H4 (cell line): ENCODE measurements around the gene CCDC107. TPM values are rescaled to one million over a fixed set of nuclear protein-coding genes. Genes with fewer than 3 reads are reported as not detected.

Source experiments
- DNase-seq: peaks from one replicate; pipeline ENCODE4 v3.0.0-alpha.2; 2015; ENCODE audit warnings: low spot score
- total RNA-seq: library from RNA; depleted of rRNA; stranded (reverse); fragments of >200 nt; shearing (Covaris generic); gene quantifications from 2 replicates; pipeline ENCODE4 v1.2.3, GENCODE V29; 2014; rRNA removed

Gene CCDC107
- total RNA-seq, 1 experiment from 2014 or later, result 7.9 TPM

- no peak for DNase-seq
Measured at GRCh38 chr9:35702696-35703095, 44.6 kb downstream of the CCDC107 start.

GRCh38 chr9:35703906-35704672 is 46.0 kb downstream of the CCDC107 start:
- no peak for DNase-seq

GRCh38 chr9:35705372-35705771 is 47.3 kb downstream of the CCDC107 start:
- no peak for DNase-seq

GRCh38 chr9:35705836-35706430 is 47.8 kb downstream of the CCDC107 start:
- no peak for DNase-seq

- no peak for DNase-seq
Measured at GRCh38 chr9:35706951-35707350, 48.9 kb downstream of the CCDC107 start.

GRCh38 chr9:35708146-35708545 is 50.1 kb downstream of the CCDC107 start:
- no peak for DNase-seq

- DNase-seq, result no peak
Measured at GRCh38 chr9:35710818-35711500, 52.9 kb downstream of the CCDC107 start.

Other genes starting within 250 kb of the CCDC107 start
- 6.2 and 8.7 TPM in 2 replicates for gene RUSC2, start 168.2 kb upstream of the CCDC107 start, total RNA-seq
- 5.4 and 8.0 TPM in 2 replicates for gene TESK1, start 53.0 kb upstream of the CCDC107 start, total RNA-seq
- 0.53 and 1.2 TPM in 2 replicates for gene CD72, start 39.9 kb upstream of the CCDC107 start, total RNA-seq
- not detected in 2 replicates for gene SIT1, start 7.4 kb upstream of the CCDC107 start, total RNA-seq
- gene RMRP, start 273 bp upstream of the CCDC107 start, total RNA-seq, result 4,639 and 15,849 TPM in 2 replicates
- 16.9 and 44.9 TPM in 2 replicates for gene ARHGEF39, start 6.9 kb downstream of the CCDC107 start, total RNA-seq
- 1.3 and 2.1 TPM in 2 replicates for gene CA9, start 15.6 kb downstream of the CCDC107 start, total RNA-seq
- 2.7 and 3.9 TPM in 2 replicates for gene TPM2, start 31.6 kb downstream of the CCDC107 start, total RNA-seq
- 71.2 and 95.8 TPM in 2 replicates for gene TLN1, start 73.9 kb downstream of the CCDC107 start, total RNA-seq
- 115 and 121 TPM in 2 replicates for gene CREB3, start 74.4 kb downstream of the CCDC107 start, total RNA-seq
- 16.9 and 21.5 TPM in 2 replicates for gene GBA2, start 90.9 kb downstream of the CCDC107 start, total RNA-seq
- gene RGP1, start 91.0 kb downstream of the CCDC107 start, total RNA-seq, result 16.4 and 18.6 TPM in 2 replicates
- gene MSMP, start 96.0 kb downstream of the CCDC107 start, total RNA-seq, result not detected in 2 replicates
- gene NPR2, start 133.3 kb downstream of the CCDC107 start, total RNA-seq, result 0.25 and 2.9 TPM in 2 replicates
- 0.99 TPM in 2 replicates for gene SPAG8, start 154.0 kb downstream of the CCDC107 start, total RNA-seq
- 88.2 and 95.4 TPM in 2 replicates for gene HINT2, start 156.8 kb downstream of the CCDC107 start, total RNA-seq
- not detected in 2 replicates for gene FAM221B, start 170.4 kb downstream of the CCDC107 start, total RNA-seq
- gene TMEM8B, start 170.9 kb downstream of the CCDC107 start, total RNA-seq, result 2.1 and 4.2 TPM in 2 replicates
- not detected in 2 replicates for gene OR13J1, start 212.1 kb downstream of the CCDC107 start, total RNA-seq
- gene HRCT1, start 247.9 kb downstream of the CCDC107 start, total RNA-seq, result 0.41 TPM in 1 of 2 replicates, not detected in the other